Measurements from ENCODE around the gene ZNF425. TPM values are rescaled to one million over a fixed set of nuclear protein-coding genes. Genes with fewer than 3 reads are reported as not detected.
"Not testable (repeated sequence)": the region's sequence is repeated elsewhere in the genome, so short reads cannot be mapped to it uniquely, and the experiment has no call there.

Gene ZNF425
- total RNA-seq, 1 experiment from 2014 or later = 4.7 TPM

- in situ Hi-C loops (cut with HindIII; ENCODE audit: low sequenced_read_pairs) = no loop called here
- DNase-seq (ENCODE audit: low spot score) = no peak
Observed at GRCh38 chr7:149136118-149136517, 10.0 kb upstream of the ZNF425 start.

- in situ Hi-C loops (cut with HindIII; ENCODE audit: low sequenced_read_pairs) = no loop called here
- no peak for DNase-seq (ENCODE audit: low spot score)
Observed at GRCh38 chr7:149133028-149133710, 7.0 kb upstream of the ZNF425 start.

GRCh38 chr7:149130572-149131198 is 4.6 kb upstream of the ZNF425 start:
- in situ Hi-C loops (cut with HindIII; ENCODE audit: low sequenced_read_pairs) = no loop called here
- DNase-seq (ENCODE audit: low spot score) = no peak

- in situ Hi-C loops (cut with HindIII; ENCODE audit: low sequenced_read_pairs) = no loop called here
- DNase-seq (ENCODE audit: low spot score) = peak; percentile 50
Observed at GRCh38 chr7:149126662-149127266, 640 bp upstream of the ZNF425 start.

GRCh38 chr7:149125189-149125862 is 798 bp downstream of the ZNF425 start:
- peak; percentile 14 for DNase-seq (ENCODE audit: low spot score)
- in situ Hi-C loops (cut with HindIII; ENCODE audit: low sequenced_read_pairs) = no loop called here

GRCh38 chr7:149109969-149110368 is 16.2 kb downstream of the ZNF425 start:
- in situ Hi-C loops (cut with HindIII; ENCODE audit: low sequenced_read_pairs) = no loop called here
- no peak for DNase-seq (ENCODE audit: low spot score)

- DNase-seq (ENCODE audit: low spot score) = no peak
- in situ Hi-C loops (cut with HindIII; ENCODE audit: low sequenced_read_pairs) = no loop called here
Observed at GRCh38 chr7:149104749-149105148, 21.4 kb downstream of the ZNF425 start.

- DNase-seq (ENCODE audit: low spot score) = no peak
- in situ Hi-C loops (cut with HindIII; ENCODE audit: low sequenced_read_pairs) = no loop called here
Observed at GRCh38 chr7:149104214-149104613, 21.9 kb downstream of the ZNF425 start.

- DNase-seq (ENCODE audit: low spot score) = no peak
- in situ Hi-C loops (cut with HindIII; ENCODE audit: low sequenced_read_pairs) = no loop called here
Observed at GRCh38 chr7:149103424-149103823, 22.7 kb downstream of the ZNF425 start.

- in situ Hi-C loops (cut with HindIII; ENCODE audit: low sequenced_read_pairs) = no loop called here
- DNase-seq (ENCODE audit: low spot score) = no peak
Observed at GRCh38 chr7:149102666-149103065, 23.5 kb downstream of the ZNF425 start.

- DNase-seq (ENCODE audit: low spot score) = no peak
- in situ Hi-C loops (cut with HindIII; ENCODE audit: low sequenced_read_pairs) = no loop called here
Observed at GRCh38 chr7:149100821-149101220, 25.3 kb downstream of the ZNF425 start.

- in situ Hi-C loops (cut with HindIII; ENCODE audit: low sequenced_read_pairs) = no loop called here
- DNase-seq (ENCODE audit: low spot score) = no peak
Observed at GRCh38 chr7:149099058-149099457, 27.1 kb downstream of the ZNF425 start.

- in situ Hi-C loops (cut with HindIII; ENCODE audit: low sequenced_read_pairs) = no loop called here
- no peak for DNase-seq (ENCODE audit: low spot score)
Observed at GRCh38 chr7:149097088-149097487, 29.0 kb downstream of the ZNF425 start.

GRCh38 chr7:149093228-149093627 is 32.9 kb downstream of the ZNF425 start:
- in situ Hi-C loops (cut with HindIII; ENCODE audit: low sequenced_read_pairs) = no loop called here
- no peak for DNase-seq (ENCODE audit: low spot score)

GRCh38 chr7:149092244-149092643 is 33.9 kb downstream of the ZNF425 start:
- in situ Hi-C loops (cut with HindIII; ENCODE audit: low sequenced_read_pairs) = not testable (repeated sequence)

GRCh38 chr7:149090397-149091195 is 35.5 kb downstream of the ZNF425 start, which contains the start of gene ZNF786:
TSS of gene ZNF786 (minus strand) at chr7:149090718. CDS start at chr7:149090640, 78 bp downstream.
- in situ Hi-C loops (cut with HindIII; ENCODE audit: low sequenced_read_pairs) = no loop called here
- peak; percentile 86 for DNase-seq (ENCODE audit: low spot score)

More at GRCh38 chr7:149092244-149092643, 33.9 kb downstream of the ZNF425 start:
- DNase-seq (ENCODE audit: low spot score) = not testable (repeated sequence)

- in situ Hi-C loops (cut with HindIII; ENCODE audit: low sequenced_read_pairs) = no loop called here
- no peak for DNase-seq (ENCODE audit: low spot score)
Observed at GRCh38 chr7:149087376-149087775, 38.7 kb downstream of the ZNF425 start.

GRCh38 chr7:149085866-149086265 is 40.3 kb downstream of the ZNF425 start:
- no peak for DNase-seq (ENCODE audit: low spot score)
- in situ Hi-C loops (cut with HindIII; ENCODE audit: low sequenced_read_pairs) = no loop called here

- no peak for DNase-seq (ENCODE audit: low spot score)
- in situ Hi-C loops (cut with HindIII; ENCODE audit: low sequenced_read_pairs) = no loop called here
Observed at GRCh38 chr7:149084407-149084806, 41.7 kb downstream of the ZNF425 start.
